Erythroblast (primary cell): ENCODE data around the gene PKP2.

Experiments
- GATA1 ChIP-seq: IDR thresholded peaks from 2 replicates; pipeline ENCODE4 v1.6.1; 2011; ENCODE audit warnings: low read depth, mild to moderate bottlenecking, control low read depth, low read length, moderate library complexity
- POLR2A ChIP-seq: IDR thresholded peaks from 2 replicates; pipeline ENCODE4 v1.6.1; 2011; ENCODE audit warnings: mild to moderate bottlenecking, low read length

DNA sequence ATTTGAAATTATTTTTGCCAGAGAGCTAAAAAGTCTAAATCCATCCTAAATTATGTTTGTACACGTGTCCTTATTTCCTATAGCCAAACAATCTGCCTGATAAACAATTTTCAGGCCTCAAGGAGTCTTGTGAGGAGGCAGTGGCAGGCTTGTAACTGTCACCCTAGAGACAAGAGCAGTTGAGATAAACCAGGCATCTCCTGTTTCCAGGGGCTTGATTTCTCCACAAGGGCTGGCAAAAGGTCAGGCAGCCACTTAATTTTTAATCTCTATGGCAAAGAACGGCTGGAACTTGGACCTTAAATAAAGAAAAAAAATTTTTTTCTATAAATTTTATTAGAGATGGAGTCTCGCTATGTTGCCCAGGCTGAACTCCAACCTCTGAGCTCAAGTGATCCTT, 15.5 kb downstream of the PKP2 start:
- TF ChIP-seq POLR2A, result no peak
- no peak for TF ChIP-seq GATA1
